Mesenchymal stem cell (in vitro differentiated cells and primary cell): ENCODE results near the gene SH2D7.

Experiments
- DNase-seq: peaks from one replicate; pipeline ENCODE4 v3.0.0-alpha.2; 2013
- H2AFZ ChIP-seq: one replicate; pipeline ENCODE4 v1.6.1; 2013; ENCODE audit warnings: low read depth, mild to moderate bottlenecking, control low read depth, inconsistent platforms, low read length, moderate library complexity
- H2AK5ac ChIP-seq: 2 replicates; pipeline ENCODE4 v1.6.1; 2013; ENCODE audit warnings: low read length, moderate library complexity, mild to moderate bottlenecking, inconsistent platforms; ENCODE audit not compliant: severe bottlenecking
- H2BK120ac ChIP-seq: one replicate; pipeline ENCODE4 v1.6.1; 2013; ENCODE audit warnings: low read depth, mild to moderate bottlenecking, inconsistent platforms, low read length, moderate library complexity
- H2BK12ac ChIP-seq, 2 experiments: one replicate each; pipeline ENCODE4 v1.6.1; 2013; ENCODE audit warnings: inconsistent platforms in 2 of 2, low read length in 2 of 2, mild to moderate bottlenecking in 2 of 2, moderate library complexity in 2 of 2, control low read depth in 1 of 2
- H2BK15ac ChIP-seq: one replicate; pipeline ENCODE4 v1.6.1; 2013; ENCODE audit warnings: mild to moderate bottlenecking, low read depth, inconsistent platforms; ENCODE audit not compliant: poor library complexity, severe bottlenecking
- H2BK5ac ChIP-seq: 2 replicates; pipeline ENCODE4 v1.6.1; 2013; ENCODE audit warnings: low read depth, mild to moderate bottlenecking, low read length, control low read depth, inconsistent platforms; ENCODE audit not compliant: poor library complexity, severe bottlenecking
- H3K14ac ChIP-seq, 2 experiments: one replicate each; pipeline ENCODE4 v1.6.1; 2013; ENCODE audit warnings: inconsistent platforms in 2 of 2, low read length in 2 of 2, control low read depth in 1 of 2, mild to moderate bottlenecking in 1 of 2, moderate library complexity in 1 of 2
- H3K18ac ChIP-seq, 2 experiments: one replicate each; pipeline ENCODE4 v1.6.1; 2013; ENCODE audit warnings: inconsistent platforms in 2 of 2, low read length in 2 of 2, control low read depth in 1 of 2, low read depth in 1 of 2, mild to moderate bottlenecking in 1 of 2
- H3K23ac ChIP-seq, 2 experiments: one replicate each; pipeline ENCODE4 v1.6.1; 2013; ENCODE audit warnings: inconsistent platforms in 2 of 2, low read length in 2 of 2, mild to moderate bottlenecking in 2 of 2, moderate library complexity in 2 of 2, control low read depth in 1 of 2
- H3K27ac ChIP-seq: 2 replicates; pipeline ENCODE4 v1.5.1; 2013; ENCODE audit warnings: mild to moderate bottlenecking, moderate library complexity, low read length, control low read depth, inconsistent platforms; ENCODE audit not compliant: poor library complexity, severe bottlenecking
- H3K27me3 ChIP-seq, 2 experiments: 2 replicates each; pipeline versions ENCODE4 v1.6.1 to v1.7.0; 2013; ENCODE audit warnings: low read length in 2 of 2, mild to moderate bottlenecking in 2 of 2, moderate library complexity in 2 of 2, control low read depth in 1 of 2, inconsistent platforms in 1 of 2; ENCODE audit not compliant: control insufficient read depth in 1 of 2, insufficient read depth in 1 of 2
- H3K36me3 ChIP-seq, 2 experiments: 2 replicates each; pipeline versions ENCODE4 v1.6.1 to v1.7.0; 2013; ENCODE audit warnings: low read length in 2 of 2, control low read depth in 1 of 2, inconsistent platforms in 1 of 2, low read depth in 1 of 2, mild to moderate bottlenecking in 1 of 2; ENCODE audit not compliant: insufficient read depth in 2 of 2, control insufficient read depth in 1 of 2
- H3K4ac ChIP-seq, 2 experiments: one replicate each; pipeline ENCODE4 v1.6.1; 2013; ENCODE audit warnings: inconsistent platforms in 2 of 2, low read length in 2 of 2, mild to moderate bottlenecking in 2 of 2, moderate library complexity in 2 of 2, control low read depth in 1 of 2, low read depth in 1 of 2
- H3K4me1 ChIP-seq: 2 replicates; pipeline ENCODE4 v1.6.1; 2013; ENCODE audit warnings: low read depth, low read length, control low read depth; ENCODE audit not compliant: control insufficient read depth, insufficient read depth
- H3K4me2 ChIP-seq: 2 replicates; pipeline ENCODE4 v1.6.1; 2013; ENCODE audit warnings: low read length, mild to moderate bottlenecking, inconsistent platforms; ENCODE audit not compliant: poor library complexity, severe bottlenecking
- H3K4me3 ChIP-seq, 2 experiments: 2 replicates each; pipeline versions ENCODE4 v1.5.1 to v1.7.0; 2013; ENCODE audit warnings: low read length in 2 of 2, mild to moderate bottlenecking in 2 of 2, control low read depth in 1 of 2, low read depth in 1 of 2; ENCODE audit not compliant: insufficient read depth in 1 of 2
- H3K79me1 ChIP-seq: replicated peaks from 2 replicates; pipeline ENCODE4 v1.6.1; 2013; ENCODE audit warnings: mild to moderate bottlenecking, control low read depth, low read length, inconsistent platforms; ENCODE audit not compliant: poor library complexity, severe bottlenecking
- H3K9ac ChIP-seq: 2 replicates; pipeline ENCODE4 v1.7.0; 2013; ENCODE audit warnings: mild to moderate bottlenecking, low read length, moderate library complexity
- H3K9me3 ChIP-seq: 2 replicates; pipeline ENCODE4 v1.7.0; 2013; ENCODE audit warnings: mild to moderate bottlenecking, low read length; ENCODE audit not compliant: control insufficient read depth
- H4K8ac ChIP-seq: one replicate; pipeline ENCODE4 v1.6.1; 2013; ENCODE audit warnings: inconsistent platforms, mild to moderate bottlenecking, low read length, moderate library complexity
- H4K91ac ChIP-seq: one replicate; pipeline ENCODE4 v1.6.1; 2013; ENCODE audit warnings: mild to moderate bottlenecking, low read length, inconsistent platforms
- WGBS: methylation state at CpG from one replicate; pipeline ENCODE4 v1.1.7; 2013; ENCODE audit warnings: mixed read lengths; 5-methylcytosine and 5-hydroxymethylcytosine counted together

The SH2D7 gene

GRCh38 chr15:78142332-78142731, 50.0 kb downstream of the SH2D7 start:
- Histone ChIP-seq H3K9ac (no peak overlapping the region), H3K4me3 (no peak overlapping the region), H2BK15ac (no peak overlapping the region), H4K91ac (no peak overlapping the region), H2AFZ (no peak overlapping the region), H3K27me3 (no peaks in the 10 kb centered on the region), H2BK120ac (no peak overlapping the region), H3K79me1 (no peaks in the 10 kb centered on the region), H2BK5ac (no peak overlapping the region), H3K9me3 (no peaks in the 10 kb centered on the region), H3K18ac (no peak overlapping the region), H3K4me1 (no peaks in the 10 kb centered on the region), H3K23ac (no peak overlapping the region), H3K36me3 (no peaks in the 10 kb centered on the region), H2BK12ac (no peak overlapping the region), H3K4ac (no peak overlapping the region), H3K27ac (no peak overlapping the region), H2AK5ac (no peak overlapping the region), H3K14ac (no peak overlapping the region), H4K8ac (no peak overlapping the region), H3K4me2 (no peak overlapping the region)
- WGBS, result 95% methylated on average over 3 of the region's 3 CpGs
- DNase-seq, result no peak

GRCh38 chr15:78146425-78147154, 54.2 kb downstream of the SH2D7 start:
- no peak overlapping the region for H3K23ac ChIP-seq
- H3K27ac ChIP-seq, result no peak overlapping the region
- no peak overlapping the region for H4K91ac ChIP-seq
- H3K14ac ChIP-seq, result no peak overlapping the region
- H3K18ac ChIP-seq, result no peak overlapping the region
- no peak overlapping the region for H2BK5ac ChIP-seq
- no peak for DNase-seq
- H3K9ac ChIP-seq, result no peak overlapping the region
- H2AFZ ChIP-seq, result no peak overlapping the region
- no peaks in the 10 kb centered on the region for H3K27me3 ChIP-seq
- no peak overlapping the region for H3K4ac ChIP-seq
- H2AK5ac ChIP-seq, result no peak overlapping the region
- H3K4me1 ChIP-seq, result peaks cover 5% of the 10 kb centered on the region
- no peaks in the 10 kb centered on the region for H3K9me3 ChIP-seq
- H3K36me3 ChIP-seq, result no peaks in the 10 kb centered on the region
- WGBS, result 94% methylated on average over 4 of the region's 4 CpGs
- H2BK12ac ChIP-seq, result no peak overlapping the region
- H3K4me3 ChIP-seq, result no peak overlapping the region
- no peak overlapping the region for H4K8ac ChIP-seq
- H2BK15ac ChIP-seq, result no peak overlapping the region
- peaks cover 10% of the 10 kb centered on the region for H3K79me1 ChIP-seq
- no peak overlapping the region for H2BK120ac ChIP-seq
- no peak overlapping the region for H3K4me2 ChIP-seq

GRCh38 chr15:78147566-78147965, 55.2 kb downstream of the SH2D7 start:
- WGBS, result 95% methylated on average over 6 of the region's 6 CpGs
- no peaks in the 10 kb centered on the region for H3K9me3 ChIP-seq
- H3K9ac ChIP-seq, result no peak overlapping the region
- no peaks in the 10 kb centered on the region for H3K36me3 ChIP-seq
- peaks cover 5% of the 10 kb centered on the region for H3K4me1 ChIP-seq
- peak overlapping the region; percentile 60 for H2AK5ac ChIP-seq
- no peak overlapping the region for H4K91ac ChIP-seq
- no peak overlapping the region for H3K27ac ChIP-seq
- H2BK15ac ChIP-seq, result peak overlapping the region; percentile 41
- H3K4me2 ChIP-seq, result no peak overlapping the region
- no peak overlapping the region for H2BK5ac ChIP-seq
- no peak for DNase-seq
- H4K8ac ChIP-seq, result no peak overlapping the region
- no peak overlapping the region for H3K4me3 ChIP-seq
- peak overlapping the region in 1 of 2 experiments; percentile 34 for H3K23ac ChIP-seq
- peaks cover 12% of the 10 kb centered on the region for H3K79me1 ChIP-seq
- H2AFZ ChIP-seq, result no peak overlapping the region
- no peaks in the 10 kb centered on the region for H3K27me3 ChIP-seq
- no peak overlapping the region for H2BK120ac ChIP-seq
- H3K18ac ChIP-seq, result no peak overlapping the region
- no peak overlapping the region for H3K14ac ChIP-seq
- no peak overlapping the region for H3K4ac ChIP-seq
- H2BK12ac ChIP-seq, result no peak overlapping the region

GRCh38 chr15:78148392-78149067, 56.2 kb downstream of the SH2D7 start:
- Histone ChIP-seq H2BK12ac (peak overlapping the region in 1 of 2 experiments; percentile 28), H2BK15ac (no peak overlapping the region), H3K79me1 (peaks cover 15% of the 10 kb centered on the region), H2BK5ac (no peak overlapping the region), H3K4me2 (peak overlapping the region; percentile 47), H3K4me1 (peaks cover 5% of the 10 kb centered on the region), H3K27me3 (no peaks in the 10 kb centered on the region), H3K36me3 (no peaks in the 10 kb centered on the region), H2AK5ac (peak overlapping the region; percentile 60), H3K9me3 (no peaks in the 10 kb centered on the region), H3K4me3 (peak overlapping the region; percentile 41 to 87), H2AFZ (no peak overlapping the region), H3K4ac (peak overlapping the region in 1 of 2 experiments; percentile 50), H3K23ac (no peak overlapping the region), H2BK120ac (no peak overlapping the region), H3K9ac (peak overlapping the region; percentile 98), H4K8ac (no peak overlapping the region), H3K27ac (peak overlapping the region; percentile 52), H3K18ac (no peak overlapping the region), H4K91ac (no peak overlapping the region), H3K14ac (no peak overlapping the region)
- WGBS, result 24% methylated on average over 9 of the region's 14 CpGs
- DNase-seq, result peak; percentile 29
